Hematopoietic multipotent progenitor cell treated with erythropoietin and hydrocortisone succinate and interleukin-3 and kit ligand, for 15 days (in vitro differentiated cells): Measurements from ENCODE around the gene FAM53A.
"Not testable (repeated sequence)": the region's sequence is repeated elsewhere in the genome, so short reads cannot be mapped to it uniquely, and the experiment has no call there.

ENCODE experiments used
- DNase-seq: peaks from one replicate; pipeline ENCODE4 v3.0.0-alpha.2; 2015; ENCODE audit warnings: low spot score

The FAM53A gene

GRCh38 chr4:1640716-1641503 lies 43.2 kb downstream of the FAM53A start:
- DNase-seq, result not testable (repeated sequence)

GRCh38 chr4:1640190-1640589 lies 43.9 kb downstream of the FAM53A start:
- DNase-seq, result no peak

GRCh38 chr4:1639299-1639868 lies 44.7 kb downstream of the FAM53A start:
- DNase-seq, result no peak

- DNase-seq, result no peak
Measured at GRCh38 chr4:1638873-1639272, 45.2 kb downstream of the FAM53A start.

- no peak for DNase-seq
Measured at GRCh38 chr4:1638272-1638598, 45.9 kb downstream of the FAM53A start.

- no peak for DNase-seq
Measured at GRCh38 chr4:1637580-1638271, 46.4 kb downstream of the FAM53A start.

GRCh38 chr4:1636490-1637211 lies 47.5 kb downstream of the FAM53A start:
- DNase-seq, result no peak

GRCh38 chr4:1635464-1635863 lies 48.6 kb downstream of the FAM53A start:
- no peak for DNase-seq

- no peak for DNase-seq
Measured at GRCh38 chr4:1633993-1634392, 50.1 kb downstream of the FAM53A start.

GRCh38 chr4:1632109-1633104 lies 51.7 kb downstream of the FAM53A start:
- peak; percentile 43 for DNase-seq

- no peak for DNase-seq
Measured at GRCh38 chr4:1631136-1631535, 53.0 kb downstream of the FAM53A start.

GRCh38 chr4:1630266-1630665 lies 53.8 kb downstream of the FAM53A start:
- no peak for DNase-seq

- DNase-seq, result no peak
Measured at GRCh38 chr4:1629699-1630083, 54.4 kb downstream of the FAM53A start.

GRCh38 chr4:1628892-1629698 lies 55.0 kb downstream of the FAM53A start:
- peak; percentile 70 for DNase-seq

- no peak for DNase-seq
Measured at GRCh38 chr4:1627417-1628313, 56.4 kb downstream of the FAM53A start.

- DNase-seq, result no peak
Measured at GRCh38 chr4:1626941-1627340, 57.2 kb downstream of the FAM53A start.

GRCh38 chr4:1626151-1626550 lies 58.0 kb downstream of the FAM53A start:
- no peak for DNase-seq

- no peak for DNase-seq
Measured at GRCh38 chr4:1625600-1626138, 58.4 kb downstream of the FAM53A start.

- no peak for DNase-seq
Measured at GRCh38 chr4:1624519-1624910, 59.6 kb downstream of the FAM53A start.
